Loucy (cell line): ENCODE data around the gene SLAMF8.

Experiments
- CTCF ChIP-seq: fragments of 200-600 bp; sonication (generic); conservative IDR thresholded peaks from 2 replicates; pipeline ENCODE4 v1.5.1; 2014; ENCODE audit warnings: mild to moderate bottlenecking, antibody characterized with exemption, low read length
- EZH2phosphoT487 ChIP-seq: fragments of 200-600 bp; IDR thresholded peaks from 2 replicates; pipeline ENCODE4 v1.6.1; 2018; ENCODE audit warnings: antibody characterized with exemption, mild to moderate bottlenecking, moderate library complexity, borderline replicate concordance

GRCh38 chr1:159845751-159846629, 19.3 kb downstream of the SLAMF8 start:
- TF ChIP-seq EZH2phosphoT487 (no peak), CTCF (no peak)
